ENCODE results near the gene IMPDH2.
"Not testable (repeated sequence)": the region's sequence is repeated elsewhere in the genome, so short reads cannot be mapped to it uniquely, and the experiment has no call there.

IMPDH2 gene

DNA sequence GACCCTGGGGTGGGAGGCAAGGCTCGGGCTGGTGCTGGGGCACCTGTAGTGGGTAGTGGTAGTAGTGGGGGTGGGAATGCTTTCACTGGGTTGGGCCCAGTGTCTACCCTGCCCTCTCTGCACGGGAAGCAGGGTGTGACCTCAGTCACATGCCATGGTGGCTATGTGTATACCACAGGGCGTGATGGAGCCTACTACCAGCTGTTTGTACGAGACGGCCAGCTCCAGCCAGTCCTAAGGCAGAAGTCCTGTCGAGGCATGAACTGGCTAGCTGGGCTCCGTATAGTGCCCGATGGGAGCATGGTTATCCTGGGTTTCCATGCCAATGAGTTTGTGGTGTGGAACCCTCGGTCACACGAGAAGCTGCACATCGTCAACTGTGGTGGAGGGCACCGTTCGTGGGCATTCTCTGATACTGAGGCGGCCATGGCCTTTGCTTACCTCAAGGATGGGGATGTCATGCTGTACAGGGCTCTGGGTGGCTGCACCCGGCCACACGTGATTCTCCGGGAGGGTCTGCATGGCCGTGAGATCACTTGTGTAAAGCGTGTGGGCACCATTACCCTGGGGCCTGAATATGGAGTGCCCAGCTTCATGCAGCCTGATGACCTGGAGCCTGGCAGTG, 16.0 kb downstream of the IMPDH2 start:
- TF ChIP-seq, protein P1, sequence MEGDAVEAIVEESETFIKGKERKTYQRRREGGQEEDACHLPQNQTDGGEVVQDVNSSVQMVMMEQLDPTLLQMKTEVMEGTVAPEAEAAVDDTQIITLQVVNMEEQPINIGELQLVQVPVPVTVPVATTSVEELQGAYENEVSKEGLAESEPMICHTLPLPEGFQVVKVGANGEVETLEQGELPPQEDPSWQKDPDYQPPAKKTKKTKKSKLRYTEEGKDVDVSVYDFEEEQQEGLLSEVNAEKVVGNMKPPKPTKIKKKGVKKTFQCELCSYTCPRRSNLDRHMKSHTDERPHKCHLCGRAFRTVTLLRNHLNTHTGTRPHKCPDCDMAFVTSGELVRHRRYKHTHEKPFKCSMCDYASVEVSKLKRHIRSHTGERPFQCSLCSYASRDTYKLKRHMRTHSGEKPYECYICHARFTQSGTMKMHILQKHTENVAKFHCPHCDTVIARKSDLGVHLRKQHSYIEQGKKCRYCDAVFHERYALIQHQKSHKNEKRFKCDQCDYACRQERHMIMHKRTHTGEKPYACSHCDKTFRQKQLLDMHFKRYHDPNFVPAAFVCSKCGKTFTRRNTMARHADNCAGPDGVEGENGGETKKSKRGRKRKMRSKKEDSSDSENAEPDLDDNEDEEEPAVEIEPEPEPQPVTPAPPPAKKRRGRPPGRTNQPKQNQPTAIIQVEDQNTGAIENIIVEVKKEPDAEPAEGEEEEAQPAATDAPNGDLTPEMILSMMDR (IDR thresholded peaks at IDR 0.05; ENCODE audit: unreplicated experiment in 3 of 3): no peak
- H3K27ac Mint-ChIP-seq: no peak overlapping the region

DNA sequence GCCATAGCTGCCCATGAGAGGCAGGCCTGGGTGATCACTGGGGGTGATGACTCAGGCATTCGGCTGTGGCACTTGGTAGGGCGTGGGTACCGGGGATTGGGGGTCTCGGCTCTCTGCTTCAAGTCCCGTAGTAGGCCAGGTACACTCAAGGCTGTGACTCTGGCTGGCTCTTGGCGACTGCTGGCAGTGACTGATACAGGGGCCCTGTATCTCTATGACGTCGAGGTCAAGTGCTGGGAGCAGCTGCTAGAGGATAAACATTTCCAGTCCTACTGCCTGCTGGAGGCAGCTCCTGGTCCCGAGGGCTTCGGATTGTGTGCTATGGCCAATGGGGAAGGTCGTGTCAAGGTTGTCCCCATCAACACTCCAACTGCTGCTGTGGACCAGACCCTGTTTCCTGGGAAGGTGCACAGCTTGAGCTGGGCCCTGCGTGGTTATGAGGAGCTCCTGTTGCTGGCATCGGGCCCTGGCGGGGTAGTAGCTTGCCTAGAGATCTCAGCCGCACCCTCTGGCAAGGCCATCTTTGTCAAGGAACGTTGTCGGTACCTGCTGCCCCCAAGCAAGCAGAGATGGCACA, 16.7 kb downstream of the IMPDH2 start:
- H3K27ac Mint-ChIP-seq: no peak overlapping the region
- peak overlapping the region in 1 of 3 experiments; percentile 29 for H3K4me3 Mint-ChIP-seq
- H3K9me3 Mint-ChIP-seq: no peaks in the 10 kb centered on the region
- peaks cover 26% of the 10 kb centered on the region for H3K4me1 Mint-ChIP-seq
- H3K36me3 Mint-ChIP-seq (ENCODE audit: low read depth): peaks cover 34% of the 10 kb centered on the region
- TF ChIP-seq, protein P1 (IDR thresholded peaks at IDR 0.05; ENCODE audit: unreplicated experiment in 3 of 3): no peak
- peaks cover 3% of the 10 kb centered on the region for H3K27me3 Mint-ChIP-seq (ENCODE audit: low read depth)

More for the DNA sequence above, 16.0 kb downstream of the IMPDH2 start:
- no peak overlapping the region for H3K4me3 Mint-ChIP-seq
- H3K27me3 Mint-ChIP-seq (ENCODE audit: low read depth): peaks cover 3% of the 10 kb centered on the region
- no peaks in the 10 kb centered on the region for H3K9me3 Mint-ChIP-seq
- peaks cover 22% of the 10 kb centered on the region for H3K4me1 Mint-ChIP-seq
- peaks cover 30% of the 10 kb centered on the region for H3K36me3 Mint-ChIP-seq (ENCODE audit: low read depth)

DNA sequence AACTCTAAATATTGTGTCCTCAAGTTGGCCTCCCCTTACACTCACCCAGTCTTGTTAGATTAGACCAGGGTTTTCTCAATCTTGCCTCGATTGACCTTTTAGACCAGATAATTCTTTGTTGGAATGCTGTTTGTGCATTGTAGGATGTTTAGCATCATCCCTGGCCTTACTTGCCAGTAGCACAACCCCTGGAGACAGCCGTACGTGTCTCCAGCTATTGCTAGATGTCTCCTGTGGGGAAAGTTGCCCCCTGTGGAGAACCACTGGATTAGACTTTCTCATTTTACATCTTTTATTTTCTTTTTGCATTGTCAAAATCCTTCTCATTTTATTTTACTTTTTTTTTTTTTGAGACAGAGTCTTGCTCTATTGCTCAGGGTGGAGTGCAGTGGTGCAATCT, 19.8 kb downstream of the IMPDH2 start:
- Mint-ChIP-seq H3K9me3 (no peaks in the 10 kb centered on the region), H3K4me1 (peaks cover 32% of the 10 kb centered on the region), H3K36me3 (ENCODE audit: low read depth) (peaks cover 19% of the 10 kb centered on the region), H3K4me3 (peak overlapping the region; percentile 99 to 100 (median 100)), H3K27ac (peak overlapping the region in 2 of 3 experiments; percentile 30 to 74), H3K27me3 (ENCODE audit: low read depth) (no peaks in the 10 kb centered on the region)
- TF ChIP-seq, protein P1 (IDR thresholded peaks at IDR 0.05; ENCODE audit: unreplicated experiment in 3 of 3): no peak

DNA sequence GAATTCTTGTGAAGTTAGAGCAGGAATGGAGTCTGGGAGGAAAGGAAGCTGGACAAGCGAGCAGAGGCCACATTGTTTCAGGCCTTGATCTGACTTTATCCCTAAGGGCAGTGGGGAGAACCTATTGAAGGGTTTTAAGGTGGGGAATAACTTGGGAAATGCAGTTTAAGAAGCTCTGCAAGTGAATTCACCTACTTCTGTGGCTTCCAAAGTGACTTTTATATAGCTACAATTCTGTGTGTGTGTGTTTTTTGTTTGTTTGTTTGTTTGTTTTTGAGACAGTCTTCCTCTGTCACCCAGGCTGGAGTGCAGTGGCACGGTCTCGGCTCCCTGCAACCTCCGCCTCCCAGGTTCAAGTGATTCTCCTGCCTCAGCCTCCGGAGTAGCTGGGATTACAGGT, 20.6 kb downstream of the IMPDH2 start:
- Mint-ChIP-seq H3K4me1 (peaks cover 32% of the 10 kb centered on the region), H3K27ac (peak overlapping the region; percentile 99 to 100 (median 100)), H3K4me3 (peak overlapping the region; percentile 99 to 100 (median 100)), H3K36me3 (ENCODE audit: low read depth) (peaks cover 19% of the 10 kb centered on the region)
- not testable (repeated sequence) for H3K27me3 Mint-ChIP-seq (ENCODE audit: low read depth); H3K9me3 Mint-ChIP-seq

GRCh38 chr3:49007771-49008528, 21.2 kb downstream of the IMPDH2 start:
- Mint-ChIP-seq H3K36me3 (ENCODE audit: low read depth) (peaks cover 19% of the 10 kb centered on the region), H3K27ac (peak overlapping the region; percentile 99 to 100 (median 100))
- TF ChIP-seq, protein P1 (IDR thresholded peaks at IDR 0.05; ENCODE audit: unreplicated experiment in 3 of 3): peak in 1 of 3 experiments; percentile 16

DNA sequence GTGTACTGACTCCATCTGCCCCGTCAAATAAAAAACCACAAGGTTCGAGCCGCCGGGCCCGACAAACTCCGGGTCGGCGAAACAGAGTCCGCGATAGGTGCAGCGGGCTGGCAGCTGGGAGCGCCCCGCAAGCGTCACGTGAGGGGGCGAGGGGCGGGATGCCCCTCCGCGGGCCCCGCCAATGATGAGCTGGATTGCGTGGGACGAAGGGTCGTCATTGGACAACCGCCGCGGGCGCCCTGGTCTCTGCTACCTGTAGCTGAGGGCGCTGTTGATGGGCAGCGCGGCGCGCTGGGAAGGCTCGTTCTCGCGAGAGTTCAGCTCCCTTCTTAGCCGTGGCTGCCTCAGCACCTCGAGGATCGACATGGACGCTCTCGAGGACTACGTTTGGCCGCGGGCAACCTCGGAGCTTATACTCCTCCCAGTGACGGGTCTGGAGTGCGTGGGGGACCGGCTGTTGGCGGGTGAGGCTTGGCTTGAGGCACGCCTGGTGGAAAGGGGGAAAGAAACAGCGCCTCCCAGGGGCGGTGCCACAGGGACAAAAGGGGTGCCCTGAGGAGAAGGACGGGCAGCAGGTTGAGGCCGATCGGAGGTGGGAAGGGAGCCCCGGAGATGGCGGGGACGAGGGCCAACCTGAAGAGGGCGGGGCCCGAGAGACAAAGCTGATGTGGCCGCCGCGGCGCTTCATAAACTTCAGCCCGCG, 22.0 kb downstream of the IMPDH2 start, which contains the start of gene WDR6:
TSS of gene WDR6 (plus strand) at position 324 of the 703 bp plus-strand sequence. CDS start at position 365, 41 bp downstream.
- Mint-ChIP-seq H3K36me3 (ENCODE audit: low read depth) (peaks cover 15% of the 10 kb centered on the region), H3K27me3 (ENCODE audit: low read depth) (no peaks in the 10 kb centered on the region), H3K4me1 (peaks cover 27% of the 10 kb centered on the region), H3K27ac (peak within 1 kb of the TSS; percentile 99 to 100 (median 100)), H3K9me3 (no peaks in the 10 kb centered on the region), H3K4me3 (peak within 1 kb of the TSS; percentile 99 to 100 (median 100))
- TF ChIP-seq, protein P1 (IDR thresholded peaks at IDR 0.05; ENCODE audit: unreplicated experiment in 3 of 3): peak; percentile 19 to 44 (median 27)

More at GRCh38 chr3:49007771-49008528, 21.2 kb downstream of the IMPDH2 start:
- Mint-ChIP-seq H3K4me1 (peaks cover 32% of the 10 kb centered on the region), H3K4me3 (peak overlapping the region; percentile 99 to 100 (median 100)), H3K27me3 (ENCODE audit: low read depth) (no peaks in the 10 kb centered on the region), H3K9me3 (no peaks in the 10 kb centered on the region)
